COLO668 (cell line): ENCODE results near the gene LRRC66.

ENCODE experiments used
- DNase-seq: peaks from one replicate; lab custom pipeline; 2025; ENCODE audit not compliant: unreplicated experiment; lab: John Stamatoyannopoulos, UW

Gene LRRC66

GRCh38 chr4:52019936-52020657, at the start of gene LRRC66:
TSS of gene LRRC66 (minus strand) at chr4:52020363. CDS start at chr4:52017613, 2,750 bp downstream.
- DNase-seq: no peak

DNA sequence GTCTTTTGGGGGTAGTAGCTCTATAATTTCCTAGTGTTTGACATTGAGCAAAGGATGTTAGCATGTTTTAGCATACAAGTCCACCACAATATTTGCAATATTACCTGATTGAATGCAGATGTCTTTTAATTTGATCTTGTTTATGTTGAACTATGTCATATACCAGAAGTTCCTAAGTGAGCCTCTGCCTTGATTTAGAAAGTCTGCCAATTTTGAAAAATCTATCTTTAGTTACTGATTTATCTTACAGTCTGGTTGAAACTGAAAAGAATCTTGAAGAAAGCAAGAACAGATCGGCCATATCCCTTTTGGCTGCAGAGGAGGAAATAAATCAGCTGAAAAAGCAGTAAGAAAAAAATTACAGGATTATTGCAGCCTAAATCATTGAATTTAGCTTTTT, 49.4 kb upstream of the LRRC66 start:
- no peak for DNase-seq

GRCh38 chr4:52059372-52059771, 39.2 kb upstream of the LRRC66 start:
- no peak for DNase-seq

DNA sequence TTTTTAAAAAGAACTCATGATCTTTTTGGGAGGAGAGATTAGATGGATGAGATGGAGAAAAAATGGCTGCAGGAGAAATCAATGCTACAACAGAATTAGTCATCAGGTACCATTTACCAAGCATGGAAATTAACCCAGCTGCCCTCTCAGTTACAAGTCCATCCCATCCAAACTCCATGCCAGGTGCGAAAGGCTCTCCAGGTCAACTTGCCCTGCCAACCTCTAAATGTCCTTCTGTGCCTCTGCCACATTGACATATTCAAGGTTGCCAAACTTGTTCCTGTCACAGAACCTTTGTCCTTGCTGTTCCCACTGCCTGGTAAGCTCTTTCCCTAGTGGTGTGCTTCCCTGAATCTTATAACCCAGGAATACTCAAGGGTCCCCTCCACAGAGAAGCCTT, 38.1 kb upstream of the LRRC66 start:
- DNase-seq: no peak

- no peak for DNase-seq
Measured at GRCh38 chr4:52057196-52057595, 37.0 kb upstream of the LRRC66 start.

DNA sequence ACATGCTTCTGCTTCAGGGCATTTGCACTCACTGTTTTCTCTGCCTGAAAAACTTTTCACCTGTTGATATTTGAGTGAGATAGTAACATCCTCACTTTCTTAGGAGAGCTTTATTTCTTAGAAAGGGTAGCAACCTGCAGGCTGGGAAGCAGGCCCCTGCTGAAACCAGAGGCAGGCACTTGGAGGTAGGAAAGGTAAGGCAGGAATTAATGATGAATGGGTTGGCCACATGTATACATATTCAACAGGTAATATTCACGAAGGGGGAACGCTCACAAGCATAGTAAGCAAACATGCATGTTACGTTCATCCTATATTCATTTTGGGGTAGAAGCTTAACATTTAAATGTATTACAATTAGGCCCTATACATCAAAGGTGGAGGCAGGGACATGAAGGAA, 34.1 kb upstream of the LRRC66 start:
- DNase-seq: no peak

- no peak for DNase-seq
Measured at GRCh38 chr4:52052475-52052780, 32.3 kb upstream of the LRRC66 start.

DNA sequence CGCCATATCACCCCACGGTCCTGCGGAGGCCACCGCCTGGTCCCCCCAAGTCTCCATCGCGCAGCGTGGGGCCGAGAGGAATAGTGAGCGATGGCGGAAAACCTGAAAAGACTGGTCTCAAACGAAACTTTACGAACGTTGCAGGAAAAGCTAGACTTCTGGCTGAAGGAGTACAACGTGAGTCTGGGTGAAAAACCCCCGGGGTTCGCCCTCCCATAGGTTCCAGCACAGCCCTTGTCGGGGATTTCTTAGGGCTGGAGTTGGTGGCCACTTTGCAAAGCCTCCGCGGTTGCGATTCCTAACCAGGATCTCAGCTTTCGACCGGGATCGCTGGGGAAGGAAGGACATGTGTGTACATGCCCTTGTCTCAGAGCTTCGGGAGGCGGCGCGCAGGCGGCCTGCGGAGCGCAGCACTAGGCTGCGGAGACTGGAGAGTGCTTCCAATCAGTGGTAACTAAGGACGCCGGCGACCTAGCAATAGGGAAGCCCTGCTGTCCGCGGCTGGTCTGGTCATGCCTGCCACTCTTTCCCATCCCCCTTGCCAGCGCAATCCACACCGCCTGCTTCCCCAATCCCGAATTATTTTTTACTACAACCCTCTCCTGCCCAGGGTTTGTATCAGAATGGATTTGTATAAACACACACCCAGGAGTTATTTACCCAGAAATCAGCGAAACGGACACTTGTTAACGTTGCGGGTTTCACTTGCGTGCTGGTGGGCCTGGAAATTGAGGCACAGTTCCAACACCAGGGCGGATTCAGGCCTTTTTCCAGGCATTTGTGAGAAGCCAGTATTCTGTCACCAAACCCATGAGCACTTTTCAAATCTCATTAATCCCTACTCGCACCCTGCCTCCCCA, 31.7 kb upstream of the LRRC66 start:
- peak; percentile 70 for DNase-seq

DNA sequence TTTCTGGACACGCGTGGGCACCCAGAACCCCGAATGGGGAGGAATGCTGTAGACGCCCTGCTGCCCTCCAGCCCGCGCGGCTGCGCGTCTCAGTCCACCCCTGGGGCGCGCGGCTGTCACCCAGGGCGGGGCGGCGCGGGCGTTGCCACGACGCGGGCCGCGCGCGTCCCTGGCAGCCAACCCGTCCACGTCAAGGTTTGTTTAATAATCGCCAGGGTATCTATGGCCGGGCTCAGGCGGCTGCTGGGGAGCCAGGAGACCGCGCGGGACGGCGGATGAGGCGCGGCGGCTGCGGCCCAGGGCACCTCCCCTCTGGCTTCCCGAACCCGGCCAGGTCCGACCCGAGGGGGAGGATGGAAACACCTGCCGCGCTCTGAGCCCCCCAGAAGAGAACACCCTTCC, 31.1 kb upstream of the LRRC66 start, which contains the start of gene SPATA18:
Gene SPATA18, plus strand, starts transcription at position 92 of the 402 bp plus-strand sequence. CDS start 401 bp downstream, outside the sequence.
- peak; percentile 51 for DNase-seq

DNA sequence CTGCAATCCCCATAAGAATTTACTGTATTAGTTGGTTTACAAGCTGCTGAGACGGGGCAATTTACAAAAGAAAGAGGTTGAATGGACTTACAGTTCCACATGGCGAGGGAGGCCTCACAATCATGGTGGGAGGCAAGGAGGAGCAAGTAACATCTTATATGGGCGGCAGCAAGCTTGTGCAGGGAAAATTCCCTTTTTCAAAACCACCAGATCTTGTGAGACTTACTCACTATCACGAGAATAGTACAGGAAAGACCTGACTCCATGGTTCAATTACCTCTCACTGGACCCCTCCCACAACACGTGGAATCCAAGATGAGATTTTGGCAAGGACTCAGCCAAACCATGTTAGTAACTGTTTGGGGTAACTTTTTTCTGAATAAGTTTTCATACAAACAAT, 29.1 kb upstream of the LRRC66 start:
- no peak for DNase-seq

DNA sequence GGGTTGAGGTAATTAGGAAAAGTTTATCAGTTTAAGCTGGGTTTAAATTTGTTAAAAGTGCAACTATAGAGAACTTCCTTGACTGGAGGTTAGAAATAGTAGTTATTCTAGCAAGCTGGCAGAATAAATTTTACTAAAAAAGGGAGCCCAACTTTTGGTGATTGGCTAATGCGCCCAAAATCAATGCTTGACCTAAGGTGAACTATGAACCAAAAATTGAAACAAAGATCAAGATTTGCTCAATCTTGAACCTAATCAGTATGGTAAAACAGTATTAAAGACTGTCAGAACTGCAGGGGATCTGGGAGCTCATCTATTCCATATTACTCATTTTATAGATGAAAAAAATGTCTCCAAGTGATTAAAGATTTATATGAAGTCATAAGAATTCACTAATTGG, 24.9 kb upstream of the LRRC66 start:
- DNase-seq: no peak

DNA sequence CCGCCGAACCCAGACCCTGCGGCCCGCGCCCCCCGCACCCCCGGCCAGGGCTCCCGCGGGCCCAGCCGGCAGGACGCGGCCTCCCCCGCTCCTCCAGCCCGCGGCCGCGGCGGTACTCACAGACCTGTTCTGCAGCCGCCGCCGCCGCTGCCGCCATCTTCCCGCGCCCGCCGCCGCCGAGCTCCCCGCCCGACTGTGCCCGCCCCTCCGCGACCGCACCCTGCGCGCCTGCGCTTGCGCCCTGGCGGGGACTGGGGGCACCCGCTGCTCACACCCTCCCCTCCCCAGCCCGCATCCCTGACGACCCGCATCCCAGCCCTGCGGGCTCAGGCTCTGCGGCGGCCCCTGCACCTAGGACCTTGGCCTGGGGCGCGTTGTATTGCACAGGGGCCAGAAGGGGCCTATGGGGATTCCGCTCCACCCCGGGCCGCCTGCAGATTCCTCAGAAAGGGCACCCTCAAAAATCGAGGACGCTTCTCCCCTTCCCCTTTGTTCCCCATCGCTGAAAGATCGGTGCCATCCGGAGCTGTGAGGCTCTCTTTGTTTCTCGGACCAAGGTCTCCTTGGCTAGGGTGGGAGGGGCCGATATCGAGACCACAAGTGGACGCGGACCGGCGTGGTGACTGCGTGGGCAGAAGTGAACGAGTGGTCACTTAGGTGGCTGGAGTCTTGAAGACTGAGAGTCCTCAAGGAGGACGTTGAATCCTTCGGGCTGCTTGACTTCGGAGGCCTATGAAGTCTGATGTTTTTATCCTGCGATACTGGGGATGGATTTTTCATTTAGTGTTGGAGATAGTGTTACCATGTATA, 18.1 kb upstream of the LRRC66 start, which contains the start of gene SGCB:
Gene SGCB, minus strand, starts transcription at position 197 of the 810 bp plus-strand sequence. Its CDS starts 40 bp downstream, at position 157.
- peak; percentile 75 for DNase-seq

GRCh38 chr4:52037689-52038102, 17.5 kb upstream of the LRRC66 start:
- DNase-seq: no peak

- no peak for DNase-seq
Measured at GRCh38 chr4:52036886-52037530, 16.8 kb upstream of the LRRC66 start.

GRCh38 chr4:52035190-52035589, 15.0 kb upstream of the LRRC66 start:
- no peak for DNase-seq

DNA sequence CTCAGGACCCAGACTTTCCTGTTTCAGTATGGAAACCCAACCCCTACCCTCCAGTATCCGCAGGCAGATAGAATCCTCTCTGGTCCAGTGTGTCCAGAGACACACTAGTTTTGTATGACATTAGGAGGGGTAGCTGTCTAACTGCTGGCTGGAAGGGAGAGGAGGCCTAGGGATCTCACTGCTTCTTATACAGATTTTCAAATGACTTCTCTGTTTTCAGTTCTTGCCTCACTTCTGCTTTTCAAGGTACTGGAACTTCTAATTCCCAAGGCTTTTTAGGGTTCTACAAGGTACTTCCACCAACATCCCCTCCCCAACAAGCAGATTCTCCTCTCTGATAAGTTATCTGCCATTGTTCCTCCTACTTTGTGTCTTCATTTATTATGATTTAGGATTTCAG, 11.8 kb upstream of the LRRC66 start:
- DNase-seq: no peak

DNA sequence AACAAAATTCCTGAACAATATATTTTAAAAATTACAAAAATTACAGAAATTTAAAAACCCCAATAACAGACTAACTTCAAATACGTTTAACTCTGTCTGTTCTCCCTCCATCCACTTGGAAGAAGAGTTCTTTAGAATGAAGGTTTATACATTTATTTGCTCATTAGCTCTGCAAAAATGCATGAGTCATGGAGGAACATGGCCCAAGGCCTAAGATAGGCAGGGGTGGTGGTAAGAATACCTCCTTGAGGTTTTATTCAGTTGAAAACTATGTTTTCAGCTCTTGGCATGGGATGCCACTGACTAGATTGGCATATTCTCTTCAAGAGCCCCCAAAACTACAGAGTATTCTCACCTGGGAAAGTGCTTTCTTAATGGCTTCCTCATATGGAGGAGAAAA, 8.8 kb upstream of the LRRC66 start:
- DNase-seq: no peak

GRCh38 chr4:52017814-52018213, 2.3 kb downstream of the LRRC66 start:
- DNase-seq: no peak

- DNase-seq: no peak
Measured at GRCh38 chr4:52016981-52017380, 3.2 kb downstream of the LRRC66 start.

- DNase-seq: no peak
Measured at GRCh38 chr4:52015366-52015765, 4.8 kb downstream of the LRRC66 start.

- no peak for DNase-seq
Measured at GRCh38 chr4:52014903-52015302, 5.3 kb downstream of the LRRC66 start.
